ENCODE measurements around the gene ATP10A. TPM values are rescaled to one million over a fixed set of nuclear protein-coding genes. Genes with fewer than 3 reads are reported as not detected.

The ATP10A gene
- total RNA-seq, 1 experiment from 2014 or later: 0.02 TPM

GRCh38 chr15:25890529-25890928, 27.4 kb upstream of the ATP10A start:
- intact Hi-C loops (cut with micrococcal nuclease): no loop called here
- H3K4me2 ChIP-seq (ENCODE audit: low read length): no peak overlapping the region
- no peaks in the 10 kb centered on the region for H3K9me2 ChIP-seq (ENCODE audit: insufficient read depth)
- no peak for TF ChIP-seq POLR2A (IDR thresholded peaks at IDR 0.05; ENCODE audit: borderline replicate concordance, extremely low read depth, insufficient read depth, insufficient read length)
- no peak for TF ChIP-seq SP1 (IDR thresholded peaks at IDR 0.05; ENCODE audit: low read depth)
- TF ChIP-seq ELF1 (IDR thresholded peaks at IDR 0.05; ENCODE audit: borderline replicate concordance, low read depth): no peak
- TF ChIP-seq YY1 (IDR thresholded peaks at IDR 0.05; ENCODE audit: extremely low read depth, insufficient replicate concordance, low read depth, low read length): no peak
- no peak for TF ChIP-seq CTCF (IDR thresholded peaks at IDR 0.05 in 2 of 3, conservative IDR thresholded peaks at IDR 0.05 in 1 of 3; ENCODE audit: borderline replicate concordance in 1 of 3, insufficient read depth in 1 of 3, low read depth in 2 of 3, low read length in 2 of 3)
- TF ChIP-seq EGR1 (IDR thresholded peaks at IDR 0.05; ENCODE audit: low read depth): no peak
- TF ChIP-seq SIN3A (IDR thresholded peaks at IDR 0.05; ENCODE audit: low read depth): no peak
- TF ChIP-seq POLR2AphosphoS5 (IDR thresholded peaks at IDR 0.05; ENCODE audit: low read depth, low read length): no peak
- TF ChIP-seq ZFX (IDR thresholded peaks at IDR 0.05): no peak
- TF ChIP-seq JUND (IDR thresholded peaks at IDR 0.05): no peak
- TF ChIP-seq SRF (IDR thresholded peaks at IDR 0.05; ENCODE audit: low read depth): no peak
- TF ChIP-seq REST (IDR thresholded peaks at IDR 0.05; ENCODE audit: low read depth): no peak
- no peak for TF ChIP-seq RAD21 (IDR thresholded peaks at IDR 0.05; ENCODE audit: low read depth)
- no peak for TF ChIP-seq ZBTB33 (IDR thresholded peaks at IDR 0.05; ENCODE audit: extremely low read depth, insufficient replicate concordance, low read length)
- TF ChIP-seq ZNF274 (IDR thresholded peaks at IDR 0.05; ENCODE audit: low read depth, low read length): no peak
- TF ChIP-seq CEBPB (IDR thresholded peaks at IDR 0.05; ENCODE audit: low read depth): no peak
- H3K36me3 ChIP-seq (ENCODE audit: control insufficient read depth in 1 of 2, insufficient read depth in 2 of 2, low read length in 2 of 2): no peaks in the 10 kb centered on the region
- H3K79me2 ChIP-seq (ENCODE audit: insufficient read depth, low read length): no peaks in the 10 kb centered on the region
- H3K9me3 ChIP-seq (ENCODE audit: control insufficient read depth in 1 of 2, insufficient read depth in 1 of 2, low read depth in 1 of 2, low read length in 2 of 2): peaks cover 3 to 34% of the 10 kb centered on the region in 2 experiments; a peak in 2 of 4 replicates
- POLR2A ChIA-PET: no interaction called here
- RAD21 ChIA-PET (ENCODE audit: low non-redundant PET in 1 of 2, low total read pairs in 2 of 2, uncharacterized antibody in 2 of 2, unreplicated experiment in 2 of 2): no interaction called here
- no peaks in the 10 kb centered on the region for H3K4me1 ChIP-seq (ENCODE audit: control insufficient read depth in 1 of 2, insufficient read depth in 2 of 2, low read length in 2 of 2)
- ATAC-seq: no peak
- no TSS peak for BruUV-seq (replicated peaks)
- no peak overlapping the region for H2AFZ ChIP-seq (ENCODE audit: low read depth, low read length, poor library complexity, severe bottlenecking)
- H3K4me3 ChIP-seq (replicated peaks in 1 of 2; ENCODE audit: low read depth in 1 of 2, low read length in 2 of 2): no peak overlapping the region
- no peaks in the 10 kb centered on the region for H3K27me3 ChIP-seq (ENCODE audit: insufficient read depth, low read length)
- no peak overlapping the region for H3K27ac ChIP-seq (ENCODE audit: low read depth, low read length)
- CTCF ChIA-PET: no interaction called here
- H3K9ac ChIP-seq (ENCODE audit: low read length): no peak overlapping the region
- no peaks in the 10 kb centered on the region for H4K20me1 ChIP-seq (ENCODE audit: insufficient read depth)
- DNase-seq (ENCODE audit: low read depth, low spot score): no peak
